Measurements from ENCODE around the gene FOXP1.

GRCh38 chr3:71461749-71462483 lies 121.6 kb downstream of the FOXP1 start:
- no peak for TF ChIP-seq CTCF (IDR thresholded peaks at IDR 0.05; ENCODE audit: low read length)
- no peak for TF ChIP-seq EZH2 (IDR thresholded peaks at IDR 0.05; ENCODE audit: borderline replicate concordance, low read length)
